Keratinocyte (primary cell): Measurements from ENCODE around the gene WNK2.

Experiments used
- CTCF ChIP-seq, 3 experiments: IDR thresholded peaks in 1 of 3; conservative IDR thresholded peaks in 1 of 3; optimal IDR thresholded peaks in 1 of 3; 2 replicates in 2 of 3; 3 replicates in 1 of 3; pipeline versions ENCODE3 to v1.5.1; 2011; ENCODE audit warnings: low read length in 3 of 3, mild to moderate bottlenecking in 3 of 3, moderate library complexity in 2 of 3, control low read depth in 1 of 3, inconsistent platforms in 1 of 3; ENCODE audit not compliant: insufficient read depth in 2 of 3; ENCODE audit errors: extremely low read depth in 1 of 3
- EZH2 ChIP-seq: IDR thresholded peaks from one replicate; pipeline ENCODE4 v1.6.1; 2012; ENCODE audit warnings: inconsistent platforms, mild to moderate bottlenecking, low read length, moderate library complexity

GRCh38 chr9:93136011-93136440, 47.9 kb upstream of the WNK2 start:
- no peak for TF ChIP-seq CTCF (optimal IDR thresholded peaks at IDR 0.05 in 1 of 3, IDR thresholded peaks at IDR 0.05 in 1 of 3, conservative IDR thresholded peaks at IDR 0.05 in 1 of 3; ENCODE audit: extremely low read depth in 1 of 3, insufficient read depth in 2 of 3, low read length in 3 of 3)
- no peak for TF ChIP-seq EZH2
